Activated CD8-positive, alpha-beta memory T cell treated with anti-CD3 and anti-CD28 coated beads, Interleukin-2, amount 50 U/mL, for 48 hours (primary cell): Measurements from ENCODE around the gene FFAR4.
"Not testable (repeated sequence)": the region's sequence is repeated elsewhere in the genome, so short reads cannot be mapped to it uniquely, and the experiment has no call there.

Experiments
- DNase-seq: peaks from one replicate; pipeline ENCODE4 v3.0.0-alpha.2; 2020

Gene FFAR4

DNA sequence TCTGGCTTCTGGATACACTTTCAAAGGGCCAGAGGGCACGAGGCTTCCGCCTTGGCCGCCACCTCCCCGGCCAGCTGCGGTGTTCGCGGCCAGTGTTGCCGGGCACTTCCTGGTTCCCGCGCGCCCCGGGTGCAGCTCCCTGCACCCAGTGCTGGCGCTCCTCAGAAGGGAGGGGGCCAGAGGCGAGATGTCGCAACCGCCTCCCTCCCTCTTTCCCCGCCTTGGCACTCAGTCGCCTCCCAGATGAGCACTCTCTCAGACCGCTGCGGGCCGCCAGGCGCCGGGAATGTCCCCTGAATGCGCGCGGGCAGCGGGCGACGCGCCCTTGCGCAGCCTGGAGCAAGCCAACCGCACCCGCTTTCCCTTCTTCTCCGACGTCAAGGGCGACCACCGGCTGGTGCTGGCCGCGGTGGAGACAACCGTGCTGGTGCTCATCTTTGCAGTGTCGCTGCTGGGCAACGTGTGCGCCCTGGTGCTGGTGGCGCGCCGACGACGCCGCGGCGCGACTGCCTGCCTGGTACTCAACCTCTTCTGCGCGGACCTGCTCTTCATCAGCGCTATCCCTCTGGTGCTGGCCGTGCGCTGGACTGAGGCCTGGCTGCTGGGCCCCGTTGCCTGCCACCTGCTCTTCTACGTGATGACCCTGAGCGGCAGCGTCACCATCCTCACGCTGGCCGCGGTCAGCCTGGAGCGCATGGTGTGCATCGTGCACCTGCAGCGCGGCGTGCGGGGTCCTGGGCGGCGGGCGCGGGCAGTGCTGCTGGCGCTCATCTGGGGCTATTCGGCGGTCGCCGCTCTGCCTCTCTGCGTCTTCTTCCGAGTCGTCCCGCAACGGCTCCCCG lies at the start of gene FFAR4:
Gene FFAR4 (plus strand): TSS at position 231 of the 842 bp plus-strand sequence. CDS start 56 bp downstream, at position 287.
- DNase-seq = no peak

DNA sequence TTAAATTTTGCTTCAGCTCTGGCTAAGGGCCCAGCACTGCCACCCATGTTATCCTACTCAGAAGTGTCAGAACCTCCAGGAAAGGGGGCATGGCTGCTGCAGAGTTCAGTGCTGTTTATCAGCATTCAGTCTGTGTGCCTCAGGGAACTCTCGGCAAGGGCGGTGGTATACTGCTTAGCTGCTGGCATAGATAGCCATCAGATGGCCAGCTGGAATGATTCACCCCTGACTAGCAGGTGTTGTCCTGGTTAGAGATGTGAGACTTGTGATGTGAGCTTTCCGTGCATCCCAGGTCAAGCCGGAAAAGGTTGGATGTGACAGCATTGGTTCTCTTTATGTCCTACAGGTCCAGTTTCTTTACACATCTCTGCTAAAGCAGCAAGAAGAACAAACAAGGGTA lies 47.9 kb upstream of the FFAR4 start:
- no peak for DNase-seq

DNA sequence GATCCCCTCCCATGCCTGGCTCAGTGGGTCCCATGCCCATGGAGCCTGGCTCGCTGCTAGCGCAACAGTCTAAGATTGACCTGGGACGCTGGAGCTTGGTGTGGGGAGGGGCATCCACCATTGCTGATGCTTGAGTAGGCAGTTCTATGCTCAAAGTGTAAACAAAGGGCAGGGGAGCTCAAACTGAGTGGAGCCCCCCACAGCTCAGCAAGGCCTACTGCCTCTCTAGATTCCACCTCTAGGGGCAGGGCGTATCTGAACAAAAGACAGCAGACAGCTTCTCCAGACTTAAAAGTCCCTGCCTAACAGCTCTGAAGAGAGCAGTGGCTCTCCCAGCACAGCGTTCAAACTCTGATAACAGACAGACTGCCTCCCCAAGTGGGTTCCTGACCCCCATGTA lies 31.2 kb upstream of the FFAR4 start:
- no peak for DNase-seq

DNA sequence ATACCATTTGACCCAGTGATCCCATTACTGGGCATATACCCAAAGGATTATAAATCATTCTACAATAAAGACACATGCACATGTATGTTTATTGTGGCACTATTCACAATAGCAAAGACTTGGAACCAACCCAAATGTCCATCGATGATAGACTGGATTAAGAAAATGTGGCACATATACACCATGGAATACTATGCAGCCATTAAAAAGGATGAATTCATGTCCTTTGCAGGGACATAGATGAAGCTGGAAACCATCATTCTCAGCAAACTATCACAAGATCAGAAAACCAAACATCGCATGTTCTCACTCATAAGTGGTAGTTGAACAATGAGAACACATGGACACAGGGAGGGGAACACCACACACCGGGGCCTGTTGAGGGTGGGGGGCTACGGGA lies 25.6 kb upstream of the FFAR4 start:
- not testable (repeated sequence) for DNase-seq

DNA sequence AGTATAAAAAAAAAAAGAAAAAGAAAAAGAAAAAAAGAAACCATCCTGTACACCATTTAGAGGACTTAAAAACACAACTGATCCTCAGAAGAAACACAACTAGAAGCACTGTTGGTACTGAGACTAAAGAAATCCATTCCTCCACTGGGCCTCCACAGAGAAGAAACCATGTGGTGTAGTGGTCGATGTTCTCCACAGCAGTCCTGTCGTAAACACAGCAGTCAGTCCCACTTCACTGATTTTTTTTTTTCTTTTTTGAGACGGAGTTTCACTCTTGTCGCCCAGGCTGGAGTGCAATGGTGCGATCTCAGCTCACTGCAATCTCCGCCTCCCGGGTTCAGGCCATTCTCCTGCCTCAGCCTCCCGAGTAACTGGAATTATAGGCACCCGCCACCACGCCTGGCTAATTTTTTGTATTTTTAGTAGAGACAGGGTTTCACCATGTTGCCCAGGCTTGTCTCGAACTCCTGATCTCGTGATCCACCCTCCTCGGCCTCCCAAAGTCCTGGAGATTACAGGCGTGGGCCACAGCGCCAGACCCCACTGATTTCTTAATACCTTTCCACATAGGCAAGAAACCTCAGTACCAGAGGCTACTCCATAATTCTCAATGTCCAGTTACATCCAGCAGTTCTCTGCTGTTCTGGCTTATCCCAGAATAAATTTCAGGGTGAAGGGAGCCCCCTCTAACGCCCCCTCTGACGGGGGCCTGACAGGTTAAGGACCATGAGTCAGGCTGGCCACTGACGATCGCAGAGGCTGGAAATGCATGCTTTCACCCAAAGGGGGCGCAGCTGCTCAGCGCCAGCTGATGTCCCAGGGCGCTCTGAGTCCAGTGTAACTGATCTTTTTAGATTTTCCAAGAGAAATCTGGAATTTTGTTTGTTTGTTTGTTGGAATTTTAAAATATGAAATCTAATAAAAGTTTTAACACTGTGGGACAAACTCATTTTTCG lies 24.8 kb upstream of the FFAR4 start:
- DNase-seq = peak; percentile 63

DNA sequence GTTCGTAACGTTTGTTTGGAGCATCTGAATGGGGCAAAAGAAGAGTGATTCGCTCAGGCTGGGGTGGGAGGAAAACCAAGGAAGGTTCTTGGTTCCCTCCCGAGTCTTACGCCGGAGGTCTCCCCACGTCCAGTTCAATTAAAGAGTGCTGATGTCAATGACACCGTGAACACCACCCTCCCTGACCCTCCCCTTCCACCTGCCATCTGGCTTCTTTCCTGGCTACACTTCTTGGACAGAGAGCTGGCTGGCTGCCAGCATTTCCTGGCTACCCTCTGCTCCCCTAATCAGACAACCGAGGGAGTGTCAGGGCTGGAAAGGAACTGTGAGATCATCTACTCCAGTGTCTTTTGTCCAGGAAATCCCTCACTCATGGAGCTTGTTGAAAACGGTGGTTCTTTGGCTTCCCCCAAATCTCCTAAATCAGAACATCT lies 24.1 kb upstream of the FFAR4 start:
- no peak for DNase-seq

DNA sequence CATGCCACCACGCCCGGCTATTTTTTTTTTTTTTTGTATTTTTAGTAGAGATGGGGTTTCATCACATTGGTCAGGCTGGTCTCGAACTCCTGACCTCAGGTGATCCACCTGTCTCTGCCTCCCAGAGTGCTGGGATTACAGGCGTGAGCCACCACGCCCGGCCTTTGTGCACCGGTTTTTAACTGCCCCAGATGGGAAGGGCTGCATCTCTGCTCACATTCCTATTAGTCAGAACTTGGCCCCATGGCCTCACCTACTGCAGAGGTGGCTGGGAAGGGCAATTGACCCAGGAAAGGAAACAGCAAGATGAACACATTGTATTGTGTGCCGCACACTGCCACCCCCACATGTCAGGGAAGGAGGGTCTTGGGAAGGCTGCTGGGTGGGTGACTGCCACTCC lies 19.5 kb upstream of the FFAR4 start:
- DNase-seq = not testable (repeated sequence)

DNA sequence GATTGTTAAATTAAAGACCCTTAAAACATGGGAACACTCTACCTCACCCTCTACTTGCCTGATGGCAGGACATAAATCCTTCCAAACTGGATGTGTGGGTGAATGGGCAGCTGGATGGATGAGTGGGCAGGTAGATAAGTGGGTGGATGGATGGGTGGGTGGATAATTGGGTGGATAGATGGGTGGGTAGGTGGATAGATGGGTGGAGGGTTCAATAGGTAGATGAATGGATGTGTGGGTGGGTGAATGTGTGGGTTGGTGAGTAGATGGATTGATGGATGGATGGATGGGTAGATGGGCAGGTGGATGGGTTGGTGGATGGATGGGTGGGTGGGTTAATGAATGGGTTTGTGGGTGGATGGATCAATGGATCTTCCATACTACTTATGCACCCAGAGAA lies 18.9 kb upstream of the FFAR4 start:
- DNase-seq = no peak

DNA sequence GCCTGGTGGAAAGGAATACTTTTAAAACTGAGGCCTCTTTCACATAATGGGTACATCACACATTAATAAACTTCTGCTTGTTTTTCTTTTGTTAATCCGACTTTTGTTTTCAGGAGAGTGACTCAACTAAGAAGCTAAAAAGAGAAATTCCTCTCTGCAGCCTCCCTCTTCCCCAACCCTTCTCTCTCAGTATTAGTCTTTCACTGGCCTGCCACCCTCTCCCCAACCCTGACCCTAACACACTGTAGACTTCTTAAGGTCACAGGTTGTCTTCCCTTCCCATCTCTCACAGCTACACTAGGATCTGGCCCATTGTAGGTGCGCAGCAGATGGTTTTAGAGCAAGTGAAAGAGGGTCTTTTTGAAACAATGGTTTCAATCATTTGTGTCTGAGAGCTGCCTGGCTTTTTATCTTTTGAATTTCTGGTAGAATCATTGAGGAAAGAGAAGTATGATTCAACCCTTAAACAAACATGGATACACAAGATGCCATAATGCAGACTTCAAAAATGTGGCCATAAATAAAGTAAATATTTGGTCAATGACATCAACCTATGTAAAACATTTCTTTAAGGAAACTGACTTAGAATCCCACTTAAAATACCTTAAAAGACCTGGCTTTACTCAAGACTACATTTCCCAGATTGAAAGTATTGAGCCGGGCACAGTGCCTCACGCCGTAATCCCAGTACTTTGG lies 17.9 kb upstream of the FFAR4 start:
- DNase-seq = no peak

DNA sequence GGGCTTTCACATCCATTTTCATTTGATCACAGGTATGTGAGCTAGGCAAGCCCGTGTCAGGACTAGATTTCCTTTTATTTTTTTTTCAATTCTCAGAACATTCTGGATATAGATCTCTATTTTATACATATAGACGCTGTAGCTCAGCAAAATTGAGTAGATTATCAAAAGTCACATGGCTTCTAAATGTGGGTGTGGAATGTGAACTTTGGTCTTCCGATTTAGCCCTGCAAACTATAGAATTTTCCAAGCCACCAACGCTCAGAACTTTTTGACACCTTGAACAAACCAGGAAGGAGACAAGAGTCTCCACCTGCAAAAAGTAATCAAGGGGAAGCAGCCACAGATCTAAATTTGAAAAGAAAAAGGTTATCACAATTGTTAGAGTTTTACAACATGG lies 15.9 kb upstream of the FFAR4 start:
- no peak for DNase-seq

DNA sequence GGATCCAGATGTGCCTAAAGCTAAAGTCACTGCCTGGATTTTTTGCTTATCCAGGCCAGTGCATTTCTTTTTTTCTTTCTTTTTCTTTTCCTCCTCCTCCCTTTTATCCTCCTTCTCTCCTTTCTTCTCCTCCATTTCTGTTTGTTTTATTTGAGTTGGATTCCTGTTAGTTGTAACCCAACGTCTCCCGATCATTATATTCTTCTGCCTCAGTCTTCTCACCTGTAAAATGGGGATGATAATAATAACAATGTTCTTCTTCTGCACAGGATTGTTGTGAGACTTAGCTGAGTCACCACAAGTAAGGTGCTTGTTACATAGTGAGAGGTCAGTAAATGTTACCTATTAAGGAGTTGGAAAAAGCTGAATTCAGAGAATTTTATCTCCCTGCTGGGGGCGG lies 13.7 kb upstream of the FFAR4 start:
- DNase-seq = no peak

DNA sequence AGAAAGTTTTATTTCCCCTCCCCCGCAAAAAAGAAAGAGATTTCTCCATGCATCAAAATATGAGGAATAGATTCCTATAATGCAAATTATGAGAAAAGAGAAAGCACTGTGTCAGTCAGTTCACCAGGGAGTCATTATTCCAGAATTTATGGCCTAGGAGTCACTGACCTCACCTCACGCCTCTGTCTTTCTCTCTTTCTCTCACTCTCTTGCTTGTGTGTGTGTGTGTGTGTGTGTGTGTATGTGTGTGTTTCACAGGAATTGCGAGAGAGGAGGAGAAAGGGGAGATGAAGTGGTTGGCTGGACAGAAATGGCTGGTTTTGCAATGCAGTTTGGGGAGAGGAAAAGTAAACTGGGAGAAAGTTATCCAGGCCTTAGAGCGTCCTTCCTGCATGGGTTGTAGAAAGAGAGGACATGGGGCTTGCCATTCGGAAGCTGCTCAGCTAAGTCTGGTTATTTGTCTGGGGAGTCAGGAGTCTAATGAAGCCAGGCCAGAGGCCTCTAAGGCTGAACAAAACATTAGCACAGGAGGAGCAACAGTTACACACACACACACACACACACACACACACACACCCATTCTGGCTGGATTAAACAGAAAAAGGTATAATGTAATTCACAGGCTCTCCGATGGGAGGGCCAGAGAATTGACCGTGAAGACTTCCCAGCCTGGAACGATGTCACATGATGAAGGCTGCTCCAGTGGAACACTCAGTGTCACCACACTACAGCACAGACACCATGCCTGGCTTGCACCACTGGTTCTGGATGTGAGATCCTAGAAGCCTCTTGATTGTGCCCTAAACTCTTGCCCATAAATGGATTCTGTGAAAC lies 12.8 kb upstream of the FFAR4 start:
- DNase-seq = no peak

DNA sequence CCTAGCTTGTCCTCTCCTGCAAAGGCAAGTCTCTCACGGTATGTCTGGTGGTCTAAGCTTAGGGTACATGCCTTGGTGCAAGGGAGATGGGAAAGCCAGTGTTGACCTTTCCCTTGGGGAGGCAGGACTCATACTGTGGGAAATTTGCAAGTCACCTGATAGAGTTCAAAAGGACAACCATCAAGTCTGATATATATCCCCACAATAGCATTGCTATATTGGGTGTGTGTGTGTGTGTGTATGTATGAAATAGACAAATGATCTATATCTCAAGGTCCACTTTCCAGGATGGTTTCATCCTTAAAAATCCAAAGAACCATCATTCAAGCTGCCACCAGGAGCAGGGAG lies 12.2 kb upstream of the FFAR4 start:
- DNase-seq = no peak

DNA sequence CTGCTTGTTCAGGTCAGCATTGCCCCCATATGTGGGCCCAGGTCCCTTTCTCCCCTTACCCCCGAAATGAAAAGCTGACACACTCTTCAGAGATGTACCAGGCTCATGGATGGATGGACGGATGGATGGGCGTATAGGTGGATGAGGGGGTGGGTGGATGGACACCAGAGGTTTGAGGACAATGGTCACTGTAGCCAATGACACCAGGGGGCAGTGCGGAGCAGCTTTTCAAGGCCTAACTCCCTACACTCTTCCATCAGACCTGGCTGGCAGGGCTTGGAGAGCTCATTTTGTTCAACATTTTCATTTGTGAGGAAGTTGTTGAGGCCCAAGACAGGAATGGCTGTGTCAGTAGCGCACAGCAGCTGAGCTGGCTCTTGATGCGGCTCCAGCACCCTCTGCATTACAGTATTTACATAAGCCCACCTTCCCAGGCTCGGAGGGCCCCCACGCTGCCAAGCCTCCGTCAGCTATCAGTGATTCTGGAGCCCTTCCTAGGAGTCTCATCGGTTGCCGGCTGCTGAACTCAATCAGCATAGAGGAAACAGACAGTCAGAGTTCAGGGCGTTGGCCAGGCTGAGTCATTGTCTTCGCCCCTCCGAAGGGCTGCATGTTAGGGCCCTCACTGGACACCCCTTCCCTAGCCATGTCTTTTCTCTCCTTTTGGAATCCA lies 11.6 kb upstream of the FFAR4 start:
- peak; percentile 82 for DNase-seq

DNA sequence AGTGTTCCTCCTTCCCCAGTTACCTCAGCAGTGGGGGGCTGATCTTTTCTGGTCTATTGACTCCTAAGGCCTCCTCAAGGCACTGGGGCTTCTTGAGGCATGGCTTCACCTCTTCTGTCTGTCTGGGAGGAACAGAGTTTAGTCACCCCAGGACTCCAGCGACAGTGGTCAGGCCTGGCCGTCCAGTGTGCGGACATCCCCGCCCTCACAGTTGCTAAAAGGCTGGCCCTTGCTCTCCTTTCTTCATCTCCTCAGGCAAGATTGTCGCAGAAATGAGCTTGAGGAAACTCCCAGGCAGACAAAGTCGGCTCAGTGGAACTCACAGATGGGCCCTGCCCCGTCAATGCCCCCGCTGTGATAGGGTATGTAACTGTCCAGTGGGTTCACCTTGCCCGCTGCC lies 7.0 kb upstream of the FFAR4 start:
- DNase-seq = no peak

DNA sequence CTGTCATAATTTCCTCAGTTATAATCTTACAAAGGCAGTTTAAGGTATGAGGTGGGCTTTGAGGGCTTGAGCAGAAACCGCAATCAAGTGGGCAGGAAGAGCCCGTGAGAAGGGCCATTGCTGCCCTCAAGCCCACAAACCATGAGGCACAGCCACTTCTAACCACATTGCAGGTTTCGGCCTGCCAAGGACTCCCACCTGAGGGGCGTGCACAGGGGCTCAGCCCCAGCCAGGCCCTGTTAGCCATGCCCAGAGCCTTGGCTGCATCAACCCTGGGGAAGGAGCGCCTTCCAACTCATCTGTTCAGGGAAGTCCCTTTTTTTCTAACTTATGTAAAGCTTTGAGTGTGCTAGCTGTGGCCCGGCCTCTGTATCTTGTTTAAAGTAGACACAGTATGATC lies 5.9 kb upstream of the FFAR4 start:
- DNase-seq = no peak

DNA sequence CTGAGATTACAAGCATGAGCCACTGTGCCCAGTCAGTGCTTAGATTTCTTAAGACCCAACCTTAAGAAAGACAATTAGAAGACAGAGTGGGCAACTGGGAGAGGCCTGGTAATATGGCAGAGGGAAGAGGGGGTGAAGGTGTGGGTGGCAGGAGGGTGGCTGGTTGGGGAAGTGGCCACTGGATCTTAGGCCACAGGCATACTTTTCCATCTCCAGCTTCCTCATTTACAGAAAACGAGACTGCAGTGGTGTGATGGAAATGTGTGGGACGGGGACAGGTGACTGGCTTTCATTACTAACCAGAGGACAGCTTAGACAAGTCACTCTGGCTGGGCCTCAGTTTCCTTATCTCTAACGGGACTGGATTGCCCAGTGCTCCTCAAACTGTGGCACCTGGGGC lies 1.0 kb upstream of the FFAR4 start:
- DNase-seq = no peak

DNA sequence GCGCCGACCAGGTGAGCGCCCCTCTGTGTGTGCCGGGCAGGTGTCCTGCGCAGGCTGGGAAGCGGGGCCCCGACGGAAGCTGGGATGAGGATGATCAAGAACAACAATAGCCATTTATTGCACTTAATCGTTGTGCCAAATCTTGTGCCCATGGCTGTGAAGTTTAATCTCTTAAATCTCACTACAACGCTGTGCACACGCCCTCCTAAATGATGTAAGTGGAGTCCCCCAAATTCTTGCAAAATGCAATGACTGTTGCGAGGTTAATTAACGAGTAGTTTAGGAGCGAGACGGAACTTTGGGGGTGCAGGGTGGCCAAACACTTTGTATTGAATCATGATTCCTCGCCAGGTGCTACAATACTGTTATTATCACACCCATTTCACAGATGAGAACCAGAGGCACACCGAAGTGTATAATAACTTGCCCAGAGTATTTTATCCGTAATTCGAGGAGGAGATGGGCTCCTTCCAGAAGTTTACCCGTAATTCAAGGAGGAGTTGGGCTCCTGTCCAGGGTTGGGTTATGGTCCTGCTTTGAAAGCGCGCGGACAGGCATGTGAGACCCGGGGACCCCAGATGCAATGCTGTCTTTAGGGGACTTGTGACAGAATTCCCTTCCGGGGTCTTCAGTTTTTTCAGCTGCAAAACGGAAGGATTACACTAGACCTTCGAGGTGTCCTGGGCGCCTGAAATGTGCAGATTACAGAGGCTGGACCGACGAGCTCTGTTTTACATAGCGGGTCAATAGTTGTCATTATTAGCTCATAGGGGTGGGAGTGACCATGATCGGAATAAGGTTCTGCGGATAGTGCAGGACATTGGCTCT lies 1.0 kb downstream of the FFAR4 start:
- DNase-seq = no peak

DNA sequence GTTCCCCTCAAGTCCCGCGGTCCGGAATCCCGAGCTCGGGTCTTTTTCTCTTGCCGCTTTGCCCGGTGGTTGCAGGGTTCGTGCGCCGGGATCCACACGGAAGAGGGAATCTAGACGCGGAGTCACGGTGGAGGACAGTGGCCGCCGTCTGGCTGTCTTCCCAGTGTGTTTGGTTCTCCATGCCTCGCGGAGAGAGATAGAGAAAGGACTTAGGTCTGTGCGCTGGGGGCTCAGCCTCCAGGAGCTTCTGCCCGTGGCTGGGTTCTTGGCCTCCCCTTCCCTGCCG lies 1.6 kb downstream of the FFAR4 start:
- DNase-seq = no peak

DNA sequence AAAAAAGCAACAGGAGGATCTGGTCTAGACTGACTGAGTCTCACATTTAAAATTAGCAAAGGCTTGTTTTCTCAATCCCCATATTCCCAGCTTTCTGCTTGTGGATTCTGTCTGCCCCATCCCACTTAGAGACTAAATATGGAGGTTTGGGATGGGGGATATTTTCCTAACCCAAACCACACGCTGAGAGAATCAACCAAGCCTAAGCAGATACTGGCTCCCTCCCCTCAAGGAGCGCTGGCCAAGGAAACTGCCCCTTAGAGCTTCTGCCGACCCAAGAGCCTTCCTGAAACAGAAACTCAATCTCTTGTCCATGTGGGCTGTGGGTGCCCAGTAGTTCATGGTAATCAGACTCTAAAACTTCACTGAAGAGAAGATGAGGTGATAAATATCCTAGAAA lies 3.9 kb downstream of the FFAR4 start:
- DNase-seq = no peak

DNA sequence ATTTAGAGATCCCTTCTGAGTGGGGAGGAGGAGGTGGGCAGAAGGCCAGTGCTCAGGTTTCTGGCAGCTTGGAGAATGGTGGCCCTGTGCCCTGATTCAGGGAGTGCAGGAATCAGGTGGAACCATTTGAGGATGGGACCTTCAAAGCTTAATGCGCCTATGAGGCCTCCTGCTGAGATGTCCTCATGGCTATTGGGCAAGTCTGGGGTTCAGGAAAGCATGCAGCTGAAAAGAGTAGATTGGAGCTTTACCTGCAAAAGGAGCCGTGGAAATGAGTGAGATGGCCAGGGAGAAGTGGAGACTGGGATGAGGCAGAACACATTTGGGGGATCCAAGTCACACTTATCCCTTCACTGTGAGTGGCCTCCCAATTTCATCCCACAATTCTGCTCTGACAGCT lies 6.1 kb downstream of the FFAR4 start:
- no peak for DNase-seq
